K562 (cell line): Measurements from ENCODE around the gene ROS1. TPM values are rescaled to one million over a fixed set of nuclear protein-coding genes. Genes with fewer than 3 reads are reported as not detected.

ENCODE experiments used
- ATAC-seq: fragments of 200-7000 bp; cut with Tn5 transposase; 3 replicates; pipeline ENCODE4 v1.9.1; 2020; ENCODE audit warnings: moderate library complexity
- BruUV-seq: library from RNA; stranded (reverse); fragments of 400-500 nt; replicated peaks from 2 replicates; lab custom pipeline; 2021; lab: Mats Ljungman, UMichigan
- CTCF ChIA-PET: fragments of 300-600 bp; formaldehyde crosslinking; extraction: SDS; loops from one replicate; lab custom pipeline; 2021; ENCODE audit warnings: low intra/inter-chr PET ratio; lab: Yijun Ruan, JAX
- POLR2A ChIA-PET: fragments of 300-600, 350-650 bp; sonication (Branson Sonifier 250); formaldehyde crosslinking; extraction: SDS; loops from one replicate; lab custom pipeline; 2021; ENCODE audit warnings: antibody characterized with exemption, inconsistent platforms; lab: Yijun Ruan, JAX
- DNase-seq, 4 experiments: peaks; one replicate each; pipeline versions ENCODE4 v3.0.0 to v3.0.0-alpha.2; 2011 to 2018; ENCODE audit warnings: low spot score in 3 of 4, mixed read lengths in 3 of 4; ENCODE audit errors: extremely low read depth in 1 of 4
- FAIRE-seq: peaks from 2 replicates; lab custom pipeline; 2011; peaks lifted over from hg19 to GRCh38; lab: Jason Lieb, UNC
- H2AFZ ChIP-seq: 2 replicates; pipeline ENCODE4 v1.6.0; 2011; ENCODE audit warnings: low read depth, low read length, control low read depth, inconsistent platforms
- H3K27ac ChIP-seq: fragments of 200-600 bp; 3 replicates; pipeline ENCODE4 v1.8.0; 2011; ENCODE audit warnings: low read depth, mild to moderate bottlenecking, control low read depth, inconsistent platforms, low read length, moderate library complexity, mixed read lengths; ENCODE audit errors: extremely low read depth
- H3K27me3 ChIP-seq, 2 experiments: fragments of 300-600 bp in 1 of 2; 2 replicates in 1 of 2; 3 replicates in 1 of 2; pipeline versions ENCODE4 v1.6.0 to v1.8.0; 2011; ENCODE audit warnings: inconsistent platforms in 2 of 2, low read length in 2 of 2, mild to moderate bottlenecking in 1 of 2, mixed read lengths in 1 of 2, moderate library complexity in 1 of 2; ENCODE audit not compliant: control insufficient read depth in 2 of 2, insufficient read depth in 2 of 2
- H3K36me3 ChIP-seq: fragments of 300-600 bp; 3 replicates; pipeline ENCODE4 v1.8.0; 2011; ENCODE audit warnings: mild to moderate bottlenecking, low read length, inconsistent platforms; ENCODE audit not compliant: control insufficient read depth, insufficient read depth
- H3K4me1 ChIP-seq, 2 experiments: fragments of 200-600 bp in 1 of 2; replicated peaks in 1 of 2; 2 replicates in 1 of 2; 3 replicates in 1 of 2; pipeline versions ENCODE4 v1.5.1 to v1.8.0; 2011; ENCODE audit warnings: inconsistent platforms in 2 of 2, low read length in 2 of 2, mild to moderate bottlenecking in 1 of 2, mixed read lengths in 1 of 2, moderate library complexity in 1 of 2; ENCODE audit not compliant: control insufficient read depth in 2 of 2, insufficient read depth in 2 of 2
- H3K4me2 ChIP-seq: 2 replicates; pipeline ENCODE4 v1.6.1; 2011; ENCODE audit warnings: low read length, control low read depth, inconsistent platforms, mixed read lengths; ENCODE audit not compliant: insufficient read depth
- H3K4me3 ChIP-seq: fragments of 200-600 bp; sonication (generic), shearing (Covaris generic); 2 replicates; pipeline ENCODE4 v1.5.1; 2016; ENCODE audit warnings: control low read depth, inconsistent platforms
- H3K79me2 ChIP-seq: fragments of 200-600 bp; 3 replicates; pipeline ENCODE4 v1.8.0; 2011; ENCODE audit warnings: low read length, inconsistent platforms; ENCODE audit not compliant: control insufficient read depth, insufficient read depth
- H3K9ac ChIP-seq, 2 experiments: 2 replicates each; pipeline versions ENCODE4 v1.6.0 to v1.6.1; 2011; ENCODE audit warnings: low read depth in 2 of 2, low read length in 2 of 2, control low read depth in 1 of 2, inconsistent platforms in 1 of 2, mild to moderate bottlenecking in 1 of 2, mixed read lengths in 1 of 2; ENCODE audit not compliant: insufficient read depth in 1 of 2
- H3K9me1 ChIP-seq: one replicate; pipeline ENCODE4 v1.6.0; 2011; ENCODE audit warnings: inconsistent platforms, mild to moderate bottlenecking, low read length, moderate library complexity; ENCODE audit not compliant: control insufficient read depth, insufficient read depth
- H3K9me3 ChIP-seq: replicated peaks from 2 replicates; pipeline ENCODE4 v1.5.1; 2011; ENCODE audit warnings: low read depth, low read length, inconsistent platforms; ENCODE audit not compliant: control insufficient read depth, insufficient read depth
- H4K20me1 ChIP-seq: replicated peaks from 2 replicates; pipeline ENCODE4 v1.6.1; 2011; ENCODE audit warnings: low read length, inconsistent platforms, mixed read lengths; ENCODE audit not compliant: control insufficient read depth, insufficient read depth
- HNRNPUL1 ChIP-seq: fragments of 200-400 bp; formaldehyde crosslinking; IDR thresholded peaks from 2 replicates; pipeline ENCODE4 v1.6.1; 2017; ENCODE audit warnings: low read length
- RFX5 ChIP-seq: IDR thresholded peaks from 2 replicates; pipeline ENCODE4 v1.6.1; 2011; ENCODE audit warnings: low read depth, mild to moderate bottlenecking, improper control_type of control experiment, low read length
- SRSF7 ChIP-seq: fragments of 200-400 bp; formaldehyde crosslinking; optimal IDR thresholded peaks from 2 replicates; pipeline ENCODE3; 2017; ENCODE audit warnings: mild to moderate bottlenecking, low read depth, low read length
- TAF15 ChIP-seq: fragments of 200-400 bp; formaldehyde crosslinking; IDR thresholded peaks from 2 replicates; pipeline ENCODE4 v1.6.1; 2017; ENCODE audit warnings: mild to moderate bottlenecking, low read depth, low read length, moderate library complexity
- ZC3H4 ChIP-seq: sonication (generic); formaldehyde crosslinking; IDR thresholded peaks from 2 replicates; pipeline ENCODE4 v1.9.0; 2021; ENCODE audit warnings: missing genetic modification reagents, borderline replicate concordance
- ZNF583 ChIP-seq: fragments of 250-450 bp; sonication (Bioruptor Pico); IDR thresholded peaks from 2 replicates; pipeline ENCODE4 v1.4.0; 2020
- ZNF655 ChIP-seq: fragments of 250-450 bp; sonication (Bioruptor Pico); IDR thresholded peaks from 2 replicates; pipeline ENCODE4 v1.5.0; 2021
- WGBS: fragments of 100-300 bp; shearing (Covaris generic); methylation state at CpG from one replicate; pipeline ENCODE4 v1.1.6; 2016; ENCODE audit warnings: low coverage, mixed read lengths; ENCODE audit not compliant: insufficient coverage; ENCODE audit errors: missing lambda C conversion rate; 5-methylcytosine and 5-hydroxymethylcytosine counted together
- in situ Hi-C: fragments of 300-500 bp; cut with MboI; formaldehyde crosslinking; loops from 4 replicates; pipeline ENCODE4 v1.15.0; 2018; ENCODE audit warnings: inconsistent platforms, mixed read lengths
- intact Hi-C: fragments of 100-400 bp; cut with micrococcal nuclease; formaldehyde crosslinking; loops from 2 replicates; pipeline ENCODE4 v1.14.2; 2022
- polyA plus RNA-seq, 8 experiments: library from polyadenylated mRNA; depleted of rRNA in 4 of 8; stranded (reverse) in 5 of 8; unstranded in 3 of 8; fragments of >200 nt; fragmentation: Nextera tagmentation in 2 of 8; fragmentation: Illumina TruSeq in 1 of 8; extraction: Ambion mirVana in 2 of 8; extraction: Trizol in 1 of 8; gene quantifications; 2 replicates each; pipeline versions ENCODE4 v1.2.1 to v1.2.3, GENCODE V29; 2011 to 2014; ENCODE audit warnings: inconsistent platforms in 1 of 8, missing spikeins in 1 of 8
- total RNA-seq, 7 experiments: library from RNA; depleted of rRNA in 6 of 7; stranded (reverse); fragments of >200 nt in 6 of 7; fragmentation: Illumina TruSeq in 2 of 7; extraction: Trizol in 2 of 7; gene quantifications; 2 replicates each; pipeline versions ENCODE4 v1.2.1 to v1.2.3, GENCODE V29; 2011 to 2021; ENCODE audit warnings: low replicate concordance in 1 of 7
- TF ChIP-seq, protein P1 (sequence below): fragments of 250-450 bp; sonication (Bioruptor Pico); IDR thresholded peaks from 2 replicates; pipeline ENCODE4 v1.4.0; 2020; ENCODE audit warnings: borderline replicate concordance
- TF ChIP-seq, protein P2 (sequence below): sonication (generic); formaldehyde crosslinking; IDR thresholded peaks from 2 replicates; pipeline ENCODE4 v1.8.1; 2022; ENCODE audit warnings: missing genetic modification reagents

Gene ROS1
- total and polyA plus RNA-seq, 9 of the 15 experiments (the other 6 are each of a cell fraction or from before 2014, with no cell fraction given): under 0.01 to 0.16 (median 0.04) TPM; not detected in 6

- 0% methylated on average over 1 of the region's 1 CpG for WGBS
- no peak for DNase-seq
- POLR2A ChIA-PET: interaction anchor here (1.0 kb wide), 1 partner anchor 16 kb away, joined by 3 read pairs; no protein-coding TSS in a partner anchor
- CTCF ChIA-PET: no interaction called here
- H3K4me3 ChIP-seq: no peak overlapping the region
- BruUV-seq: no TSS peak
- H3K4me2 ChIP-seq: no peak overlapping the region
- intact Hi-C loops: no loop called here
- ATAC-seq: no peak
- no peaks in the 10 kb centered on the region for H3K4me1 ChIP-seq
- in situ Hi-C loops: no loop called here
- no peaks in the 10 kb centered on the region for H3K9me3 ChIP-seq
- no peaks in the 10 kb centered on the region for H3K36me3 ChIP-seq
- H2AFZ ChIP-seq: no peak overlapping the region
- no peaks in the 10 kb centered on the region for H3K9me1 ChIP-seq
- no peaks in the 10 kb centered on the region for H3K27me3 ChIP-seq
- no peak for FAIRE-seq
- H3K79me2 ChIP-seq: no peaks in the 10 kb centered on the region
- H4K20me1 ChIP-seq: no peaks in the 10 kb centered on the region
- no peak for TF ChIP-seq RFX5
- no peak for TF ChIP-seq HNRNPUL1
- no peak for TF ChIP-seq ZNF655
- TF ChIP-seq, protein P1, sequence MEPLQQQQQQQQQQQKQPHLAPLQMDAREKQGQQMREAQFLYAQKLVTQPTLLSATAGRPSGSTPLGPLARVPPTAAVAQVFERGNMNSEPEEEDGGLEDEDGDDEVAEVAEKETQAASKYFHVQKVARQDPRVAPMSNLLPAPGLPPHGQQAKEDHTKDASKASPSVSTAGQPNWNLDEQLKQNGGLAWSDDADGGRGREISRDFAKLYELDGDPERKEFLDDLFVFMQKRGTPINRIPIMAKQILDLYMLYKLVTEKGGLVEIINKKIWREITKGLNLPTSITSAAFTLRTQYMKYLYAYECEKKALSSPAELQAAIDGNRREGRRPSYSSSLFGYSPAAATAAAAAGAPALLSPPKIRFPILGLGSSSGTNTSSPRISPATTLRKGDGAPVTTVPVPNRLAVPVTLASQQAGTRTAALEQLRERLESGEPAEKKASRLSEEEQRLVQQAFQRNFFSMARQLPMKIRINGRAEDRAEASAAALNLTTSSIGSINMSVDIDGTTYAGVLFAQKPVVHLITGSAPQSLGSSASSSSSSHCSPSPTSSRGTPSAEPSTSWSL: no peak
- TF ChIP-seq, protein P2, sequence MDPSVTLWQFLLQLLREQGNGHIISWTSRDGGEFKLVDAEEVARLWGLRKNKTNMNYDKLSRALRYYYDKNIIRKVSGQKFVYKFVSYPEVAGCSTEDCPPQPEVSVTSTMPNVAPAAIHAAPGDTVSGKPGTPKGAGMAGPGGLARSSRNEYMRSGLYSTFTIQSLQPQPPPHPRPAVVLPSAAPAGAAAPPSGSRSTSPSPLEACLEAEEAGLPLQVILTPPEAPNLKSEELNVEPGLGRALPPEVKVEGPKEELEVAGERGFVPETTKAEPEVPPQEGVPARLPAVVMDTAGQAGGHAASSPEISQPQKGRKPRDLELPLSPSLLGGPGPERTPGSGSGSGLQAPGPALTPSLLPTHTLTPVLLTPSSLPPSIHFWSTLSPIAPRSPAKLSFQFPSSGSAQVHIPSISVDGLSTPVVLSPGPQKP (CRISPR knock-in tag): no peak
- no peak for TF ChIP-seq ZC3H4 (CRISPR knock-in tag)
- no peak for TF ChIP-seq TAF15
- no peak for TF ChIP-seq ZNF583 (CRISPR knock-in tag)
- no peak for TF ChIP-seq SRSF7
- H3K27ac ChIP-seq: no peak overlapping the region
- no peak overlapping the region for H3K9ac ChIP-seq
Observed at GRCh38 chr6:117432273-117432672, 6.5 kb upstream of the ROS1 start.
